GM18870 (cell line): Measurements from ENCODE around the gene GPC1.

Experiments used
- ATAC-seq: cut with Tn5 transposase; IDR thresholded peaks from one replicate; pipeline ENCODE4 v1.9.1; 2021; ENCODE audit warnings: moderate library complexity; ENCODE audit not compliant: unreplicated experiment

Gene GPC1

GRCh38 chr2:240441326-240441992 is 6.0 kb downstream of the GPC1 start:
- no peak for ATAC-seq

- ATAC-seq = no peak
These were observed 6.5 kb downstream of the GPC1 start for GRCh38 chr2:240441993-240442411.

DNA sequence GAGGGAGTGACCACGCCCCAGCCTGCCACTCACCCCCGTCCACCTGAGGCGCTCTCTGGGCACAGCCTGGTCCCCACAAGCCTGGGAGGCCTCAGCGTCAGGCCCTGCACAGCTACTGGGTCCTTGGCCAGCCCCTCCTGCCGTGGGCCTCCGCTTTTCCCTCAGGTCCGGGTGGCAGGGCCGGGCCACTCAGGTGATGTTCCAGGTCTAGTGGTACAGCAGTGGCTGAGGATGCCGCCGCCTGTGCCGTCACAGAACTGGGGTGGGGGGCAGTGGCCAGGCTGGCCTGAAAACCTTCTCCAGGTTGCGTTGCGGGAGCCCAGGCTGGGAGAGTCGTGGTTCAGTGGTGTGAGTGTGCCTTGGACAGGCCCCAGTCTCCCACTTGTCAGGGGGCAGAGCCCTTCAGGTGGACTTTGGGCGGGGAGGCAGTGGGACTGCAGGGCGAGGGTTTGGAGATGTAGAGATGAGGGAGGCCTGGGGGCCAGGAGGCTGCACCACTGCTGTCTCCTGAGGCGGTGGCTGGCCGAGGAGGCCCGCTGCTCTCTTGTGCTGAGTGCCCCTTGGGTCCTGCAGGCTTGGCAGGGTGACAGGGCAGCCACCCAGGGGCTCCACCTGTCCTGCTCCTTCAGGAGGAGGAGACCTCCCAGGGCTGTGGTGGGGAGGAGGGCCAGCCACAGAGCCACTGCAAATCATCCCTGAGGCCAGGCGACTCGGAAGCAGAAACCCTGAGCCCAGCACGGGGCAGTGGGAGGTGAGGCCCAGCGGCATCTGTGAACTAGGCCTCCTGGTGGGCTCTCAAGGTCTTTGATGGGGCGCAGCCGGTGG is 7.6 kb downstream of the GPC1 start:
- ATAC-seq = no peak

GRCh38 chr2:240443891-240444301 is 8.4 kb downstream of the GPC1 start:
- no peak for ATAC-seq

- no peak for ATAC-seq
These were observed 9.0 kb downstream of the GPC1 start for GRCh38 chr2:240444464-240444863.

DNA sequence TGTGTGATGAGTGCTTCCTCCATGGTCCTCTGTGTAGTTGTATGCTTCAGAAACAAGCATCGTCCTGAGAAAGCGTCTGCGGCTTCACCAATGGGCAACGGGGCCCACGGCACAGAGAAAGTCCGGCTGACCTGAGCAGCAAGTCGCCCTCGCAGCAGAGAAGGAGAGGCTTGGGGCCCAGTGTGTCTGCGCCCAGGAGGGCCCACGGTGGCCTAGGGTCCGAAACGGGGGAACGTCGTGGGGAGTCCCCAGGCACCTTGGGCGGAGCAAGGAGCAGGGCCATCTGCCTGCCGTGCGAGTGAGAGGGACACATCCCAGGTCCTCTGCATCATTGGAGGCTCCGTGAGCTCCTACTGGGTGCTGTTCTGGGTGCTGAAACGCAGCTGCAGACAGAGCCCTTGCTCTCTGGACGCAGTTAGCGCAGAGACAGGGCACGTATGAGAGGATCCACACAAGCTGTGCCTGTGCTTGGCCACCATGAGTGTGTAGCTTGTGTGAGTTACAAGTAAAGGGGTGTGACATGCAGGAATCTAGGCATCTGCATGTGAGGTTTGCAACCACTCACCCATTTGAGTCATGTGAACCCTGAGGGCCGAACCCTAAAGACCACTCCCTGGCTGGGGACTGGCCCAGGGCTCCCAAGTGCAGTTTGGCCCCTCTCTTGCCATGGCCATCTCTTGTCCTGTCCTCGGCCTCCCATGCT is 10.6 kb downstream of the GPC1 start:
- no peak for ATAC-seq

DNA sequence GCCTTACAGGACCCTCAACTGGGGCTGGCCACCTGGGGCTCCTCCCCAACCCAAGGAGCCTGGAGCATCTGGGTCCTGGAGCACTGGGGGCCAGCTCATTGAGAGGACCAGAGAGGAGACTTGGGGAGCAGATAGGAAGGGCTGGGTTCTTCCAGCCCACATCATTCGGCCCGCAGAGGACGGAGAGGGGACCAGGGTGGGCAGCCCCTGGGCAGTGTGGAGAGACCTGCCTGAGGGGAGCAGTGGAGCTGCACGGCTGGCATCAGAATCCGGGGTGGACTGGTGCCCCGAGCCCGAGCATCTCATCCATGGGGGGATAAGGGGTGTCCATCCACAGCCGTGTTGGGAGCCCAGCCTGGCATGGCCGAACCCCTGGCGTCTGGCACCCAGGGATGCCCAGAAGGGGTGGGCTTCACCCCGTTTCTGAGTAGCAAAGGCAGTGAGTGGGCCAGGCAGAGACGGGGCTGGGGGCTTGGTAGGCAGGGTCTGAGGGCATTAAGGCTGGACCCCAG is 11.3 kb downstream of the GPC1 start:
- ATAC-seq = no peak

DNA sequence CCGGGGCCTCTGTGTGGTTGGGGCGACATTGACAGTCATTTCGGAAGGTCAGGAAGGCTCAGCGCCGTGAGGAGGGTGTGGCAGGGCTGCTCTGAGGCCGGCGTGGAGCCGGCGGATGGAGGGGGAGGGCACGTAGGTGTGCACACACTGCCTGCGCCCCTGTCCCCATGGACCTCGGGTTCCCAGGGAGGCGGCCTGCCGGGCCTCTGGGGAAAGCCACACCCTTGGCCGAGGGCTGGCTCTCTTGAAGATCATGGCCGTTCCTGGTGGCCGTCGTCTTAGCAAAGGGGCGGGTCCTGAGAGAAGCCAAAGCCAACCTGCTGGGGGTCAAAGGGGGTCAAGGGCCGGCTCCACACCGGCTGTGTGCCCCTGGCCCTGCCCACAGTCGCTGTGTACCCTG is 11.9 kb downstream of the GPC1 start:
- no peak for ATAC-seq

GRCh38 chr2:240447934-240448333 is 12.5 kb downstream of the GPC1 start:
- ATAC-seq = no peak

DNA sequence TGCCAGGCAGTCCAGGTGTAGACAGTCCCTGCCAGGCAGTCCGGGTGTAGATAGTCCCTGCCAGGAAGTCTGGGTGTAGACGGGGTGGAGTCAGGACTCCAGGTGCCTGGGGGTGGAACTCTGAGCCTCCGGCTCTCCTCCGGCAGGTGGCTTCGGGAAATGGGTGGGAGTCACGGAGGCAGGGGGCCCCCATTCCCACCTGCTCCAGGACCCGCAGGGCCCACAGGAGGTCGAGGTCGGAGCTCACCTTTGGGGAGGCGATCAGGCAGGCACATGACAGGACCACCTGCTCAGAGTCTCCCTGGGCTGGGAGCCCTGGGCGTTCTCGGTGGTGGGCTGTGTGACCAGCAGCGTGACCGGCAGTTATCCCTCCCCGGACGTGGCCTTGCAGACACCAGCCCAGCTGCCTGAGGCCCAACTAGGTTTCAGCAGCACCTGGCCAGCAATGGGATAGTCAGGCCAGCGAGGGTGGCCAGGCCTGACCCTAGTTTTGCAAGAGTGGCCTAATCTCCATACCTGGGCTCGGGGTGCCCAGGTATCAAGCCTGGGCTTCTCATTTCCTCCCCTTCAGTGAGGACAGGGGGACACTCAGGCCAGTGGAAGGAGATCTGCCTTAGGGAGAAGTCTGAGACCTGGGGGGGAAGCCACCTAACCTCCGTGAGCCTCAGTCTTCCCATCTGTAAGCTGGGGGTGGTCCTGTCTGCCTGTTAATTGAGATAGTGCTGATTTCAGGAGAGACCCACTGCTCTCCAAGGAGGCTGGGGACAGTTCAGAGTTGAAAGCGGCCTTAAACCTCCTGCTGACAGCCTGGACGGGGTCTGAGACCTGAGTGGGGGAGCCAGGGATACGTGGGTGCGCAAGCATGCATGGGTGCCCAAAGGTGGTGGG is 13.2 kb downstream of the GPC1 start:
- ATAC-seq = no peak

- no peak for ATAC-seq
These were observed 14.5 kb downstream of the GPC1 start for GRCh38 chr2:240449764-240450531.

GRCh38 chr2:240450532-240451107 is 15.2 kb downstream of the GPC1 start:
- no peak for ATAC-seq

- ATAC-seq = no peak
These were observed 15.7 kb downstream of the GPC1 start for GRCh38 chr2:240451108-240451611.

DNA sequence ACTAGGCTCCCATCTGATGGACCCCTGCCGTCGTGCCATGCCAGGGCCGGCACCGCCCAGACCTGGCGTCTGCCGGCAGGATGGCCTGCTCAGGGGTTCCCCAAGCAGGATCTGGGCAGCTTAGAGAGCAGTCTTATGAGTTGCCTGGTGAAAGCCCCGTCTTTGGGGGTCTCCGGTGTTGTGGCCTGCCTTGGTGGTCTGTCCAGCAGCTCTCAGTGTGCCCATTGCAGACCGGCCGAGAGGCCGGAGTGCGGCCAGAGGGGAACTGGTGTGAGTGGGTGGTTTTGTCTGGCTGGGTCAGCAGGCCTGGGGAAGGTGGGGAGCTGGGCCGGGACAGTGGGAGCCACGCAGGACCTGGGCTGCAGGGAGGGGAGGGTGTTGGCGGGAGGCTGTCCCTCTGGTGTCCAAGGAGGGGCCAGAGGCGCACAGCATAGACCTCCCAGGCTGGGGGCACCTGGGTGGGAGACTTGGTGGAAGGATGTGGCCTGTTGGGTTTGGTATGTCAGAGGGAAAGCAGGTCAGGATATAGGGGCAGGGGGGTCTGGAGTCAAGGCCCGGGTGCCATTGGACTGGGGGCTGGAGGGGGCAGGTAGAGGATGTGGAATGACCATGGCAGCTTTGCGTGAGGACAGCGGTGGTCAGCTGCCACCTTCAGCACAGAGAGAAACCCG is 16.5 kb downstream of the GPC1 start:
- ATAC-seq = no peak

GRCh38 chr2:240452462-240453256 is 17.2 kb downstream of the GPC1 start:
- ATAC-seq = no peak

DNA sequence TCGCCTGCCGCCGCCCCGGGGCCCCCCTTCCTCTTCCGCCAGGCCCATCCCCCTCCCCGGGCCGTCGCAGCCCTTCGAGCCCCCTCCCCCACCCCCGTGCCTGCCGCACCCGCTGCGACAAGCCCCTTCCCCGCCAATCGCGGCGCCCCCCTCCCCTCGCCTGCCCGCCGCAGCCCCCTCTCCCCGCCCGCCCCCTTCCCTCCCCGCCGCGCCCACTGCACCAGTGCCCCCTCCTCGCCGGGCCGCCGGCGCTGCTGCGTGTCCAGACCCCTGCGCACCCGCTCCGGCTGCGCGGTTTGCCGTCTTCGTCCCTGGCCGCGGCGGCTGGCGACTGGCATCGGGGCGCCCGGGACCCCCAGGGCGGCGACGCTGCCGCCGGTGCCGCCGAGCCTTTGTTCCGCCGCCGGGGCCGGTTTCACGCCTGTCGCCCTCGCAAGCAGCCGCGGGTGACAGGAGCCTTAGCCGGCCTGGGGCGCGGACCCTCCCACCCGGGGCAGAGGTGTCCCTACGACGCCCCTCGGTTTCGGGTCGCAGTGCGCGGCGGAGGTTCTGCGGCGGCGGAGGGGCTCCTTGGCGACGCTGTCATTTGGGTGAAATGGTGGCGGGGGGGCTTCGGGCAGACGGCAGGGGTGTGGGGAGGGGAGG is 18.1 kb downstream of the GPC1 start:
- ATAC-seq = no peak

DNA sequence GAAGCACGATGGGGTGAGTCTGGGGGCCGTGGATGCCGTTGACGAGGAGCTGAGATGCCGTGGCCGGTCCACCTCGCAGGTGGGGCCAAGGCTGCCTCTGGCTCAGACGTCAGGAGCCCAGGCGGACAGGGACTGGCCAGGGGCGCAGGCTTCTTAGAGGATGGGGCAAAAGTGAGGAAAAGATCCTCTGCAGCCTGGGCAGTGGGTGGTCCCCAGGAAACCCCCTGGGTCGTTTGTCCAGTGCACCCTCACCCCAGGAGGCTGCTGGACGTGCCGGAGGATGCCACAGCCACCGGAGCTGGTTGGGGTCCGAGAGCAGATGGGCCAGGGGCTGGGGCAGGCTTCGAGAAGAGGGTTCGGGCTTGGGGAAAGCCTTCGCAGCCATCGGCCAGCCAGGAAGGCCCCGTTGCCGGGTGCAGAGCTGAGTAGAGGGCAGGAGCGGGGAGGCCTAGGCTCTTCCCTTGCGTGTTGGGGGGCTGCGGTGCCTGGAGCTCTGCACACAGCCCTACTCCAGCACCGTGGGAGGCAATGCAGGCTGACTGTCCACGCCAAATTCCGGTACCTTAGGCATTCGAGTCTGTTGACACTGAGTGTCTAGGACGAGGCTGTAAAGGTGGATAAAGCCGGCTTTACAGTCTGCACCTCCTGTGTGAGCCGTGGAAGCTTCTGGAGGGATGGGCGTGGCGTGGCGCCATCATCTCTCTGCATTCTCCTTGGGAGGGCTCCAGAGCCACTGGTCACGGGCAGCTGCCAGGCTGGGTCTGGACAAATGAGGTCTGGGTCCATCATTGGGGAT is 18.8 kb downstream of the GPC1 start:
- no peak for ATAC-seq
